ENCODE results near the gene MT1M.

Gene MT1M

DNA sequence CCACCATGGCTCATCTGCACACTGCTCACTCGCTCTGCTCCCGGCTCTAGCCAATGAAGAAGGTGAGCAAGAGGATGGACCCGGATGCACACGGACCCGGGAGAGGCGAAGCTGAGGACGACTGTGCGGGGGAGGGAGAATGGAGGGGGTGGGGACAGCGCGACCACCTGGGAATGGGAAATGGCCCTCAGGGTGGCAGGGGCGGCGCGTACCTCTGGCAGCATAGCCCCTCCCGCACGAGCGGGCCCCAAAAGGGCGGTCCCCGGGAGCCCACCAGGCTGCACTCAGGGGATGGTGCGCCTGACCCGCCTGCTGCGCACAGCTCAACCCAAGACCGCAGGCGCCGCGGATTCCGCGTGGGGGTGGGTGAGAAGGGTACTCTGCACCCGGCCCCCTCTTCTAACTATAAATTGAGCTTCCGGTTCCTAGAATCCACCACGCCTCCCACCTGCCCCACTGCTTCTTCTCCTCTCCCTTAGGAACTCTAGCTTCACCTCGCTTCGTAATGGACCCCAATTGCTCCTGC, 43.3 kb downstream of the MT1M start:
- no peaks in the 10 kb centered on the region for H3F3A ChIP-seq (ENCODE audit: insufficient read depth, low read length)
- no peak overlapping the region for H2AFZ ChIP-seq (ENCODE audit: low read length)

DNA sequence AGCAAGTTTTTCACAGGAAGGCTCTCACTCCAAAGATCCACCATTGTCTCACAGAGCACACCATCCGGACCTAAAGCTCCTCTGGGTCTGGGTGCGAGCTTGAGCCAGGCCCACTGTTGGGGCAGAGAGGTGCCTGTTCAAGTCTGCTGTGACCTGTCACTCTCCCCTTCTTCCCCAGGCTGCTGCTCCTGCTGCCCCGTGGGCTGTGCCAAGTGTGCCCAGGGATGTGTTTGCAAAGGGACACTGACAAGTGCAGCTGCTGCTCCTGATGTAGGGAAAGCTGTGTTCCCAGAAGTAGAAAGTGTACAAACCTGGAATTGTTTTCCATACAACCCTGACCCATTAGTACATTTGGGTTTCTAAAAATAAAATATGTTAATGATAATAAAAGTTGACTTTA, 45.0 kb downstream of the MT1M start:
- Histone ChIP-seq H3K4me1 (ENCODE audit: insufficient read depth, low read length, severe bottlenecking) (peaks cover 6% of the 10 kb centered on the region), H3K27me3 (ENCODE audit: insufficient read depth, low read length) (peaks cover 4% of the 10 kb centered on the region; the same call in 1 of the 2 replicates), H3F3A (ENCODE audit: insufficient read depth, low read length) (no peaks in the 10 kb centered on the region), H3K27ac (ENCODE audit: low read depth, low read length, poor library complexity, severe bottlenecking) (no peak overlapping the region), H3K4me3 (ENCODE audit: low read depth, low read length, poor library complexity, severe bottlenecking) (no peak overlapping the region), H2AFZ (ENCODE audit: low read length) (no peak overlapping the region), H3K36me3 (ENCODE audit: insufficient read depth, low read length) (no peaks in the 10 kb centered on the region), H3K4me2 (ENCODE audit: low read length) (no peak overlapping the region), H3K9me3 (ENCODE audit: low read length) (no peaks in the 10 kb centered on the region), H3K9me2 (ENCODE audit: low read depth, low read length) (no peaks in the 10 kb centered on the region), H4K20me1 (ENCODE audit: insufficient read depth, low read length) (no peaks in the 10 kb centered on the region), H3K79me2 (ENCODE audit: insufficient read depth, low read length) (no peaks in the 10 kb centered on the region), H3K9ac (ENCODE audit: low read length) (no peak overlapping the region)
- no peak for TF ChIP-seq CTCF (IDR thresholded peaks at IDR 0.05; ENCODE audit: low read length)
- no peak for TF ChIP-seq EZH2 (IDR thresholded peaks at IDR 0.05; ENCODE audit: borderline replicate concordance, low read length)

More for the DNA sequence above, 43.3 kb downstream of the MT1M start:
- Histone ChIP-seq H3K36me3 (ENCODE audit: insufficient read depth, low read length) (no peaks in the 10 kb centered on the region), H3K27me3 (ENCODE audit: insufficient read depth, low read length) (peaks cover 4% of the 10 kb centered on the region; the same call in 1 of the 2 replicates), H3K9me3 (ENCODE audit: low read length) (no peaks in the 10 kb centered on the region), H3K4me2 (ENCODE audit: low read length) (no peak overlapping the region), H4K20me1 (ENCODE audit: insufficient read depth, low read length) (no peaks in the 10 kb centered on the region), H3K9ac (ENCODE audit: low read length) (no peak overlapping the region), H3K9me2 (ENCODE audit: low read depth, low read length) (no peaks in the 10 kb centered on the region), H3K4me3 (ENCODE audit: low read depth, low read length, poor library complexity, severe bottlenecking) (no peak overlapping the region), H3K4me1 (ENCODE audit: insufficient read depth, low read length, severe bottlenecking) (no peaks in the 10 kb centered on the region), H3K27ac (ENCODE audit: low read depth, low read length, poor library complexity, severe bottlenecking) (no peak overlapping the region), H3K79me2 (ENCODE audit: insufficient read depth, low read length) (no peaks in the 10 kb centered on the region)
- TF ChIP-seq EZH2 (IDR thresholded peaks at IDR 0.05; ENCODE audit: borderline replicate concordance, low read length), result no peak
- TF ChIP-seq CTCF (IDR thresholded peaks at IDR 0.05; ENCODE audit: low read length), result no peak

DNA sequence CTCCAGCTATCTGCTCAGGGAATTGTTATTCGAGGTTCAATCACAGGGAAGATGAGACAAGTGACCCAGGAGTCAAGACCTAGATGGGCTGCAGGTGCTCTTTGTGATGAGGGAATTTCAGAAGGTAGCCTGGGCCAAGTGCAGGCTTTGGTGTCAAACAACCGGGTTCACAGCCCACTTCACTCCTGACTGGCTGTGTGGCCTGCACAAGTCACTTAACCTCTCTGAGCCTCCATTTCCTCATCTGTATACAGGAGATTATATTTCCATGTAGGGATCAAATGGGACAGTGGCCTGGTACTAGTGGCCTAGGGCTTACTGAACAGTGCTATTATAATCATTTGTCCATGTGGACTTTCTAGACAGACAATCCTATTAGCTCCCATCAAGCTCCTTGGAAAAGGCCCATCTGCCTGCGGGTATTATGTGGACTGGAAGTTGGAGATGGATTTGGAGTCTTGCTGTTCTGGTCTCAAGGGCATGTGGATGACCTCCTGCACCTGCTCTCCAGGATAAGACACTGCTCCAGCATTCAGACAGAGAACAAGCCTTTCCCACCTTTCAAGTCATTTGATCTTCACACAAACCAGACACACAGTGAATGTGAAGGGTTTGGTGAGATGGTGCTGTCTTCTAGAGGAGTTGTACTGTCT, 46.7 kb downstream of the MT1M start:
- Histone ChIP-seq H3K4me3 (ENCODE audit: low read depth, low read length, poor library complexity, severe bottlenecking) (no peak overlapping the region), H3K9me2 (ENCODE audit: low read depth, low read length) (no peaks in the 10 kb centered on the region)

More for the DNA sequence above, 46.7 kb downstream of the MT1M start:
- no peaks in the 10 kb centered on the region for H3K79me2 ChIP-seq (ENCODE audit: insufficient read depth, low read length)
- H2AFZ ChIP-seq (ENCODE audit: low read length), result no peak overlapping the region
- no peak overlapping the region for H3K27ac ChIP-seq (ENCODE audit: low read depth, low read length, poor library complexity, severe bottlenecking)
- H3K9me3 ChIP-seq (ENCODE audit: low read length), result no peaks in the 10 kb centered on the region
- H3K27me3 ChIP-seq (ENCODE audit: insufficient read depth, low read length), result peaks cover 4% of the 10 kb centered on the region; the same call in 1 of the 2 replicates
- H4K20me1 ChIP-seq (ENCODE audit: insufficient read depth, low read length), result no peaks in the 10 kb centered on the region
- TF ChIP-seq CTCF (IDR thresholded peaks at IDR 0.05; ENCODE audit: low read length) (no peak), EZH2 (IDR thresholded peaks at IDR 0.05; ENCODE audit: borderline replicate concordance, low read length) (no peak)
- H3K4me2 ChIP-seq (ENCODE audit: low read length), result no peak overlapping the region
- H3K4me1 ChIP-seq (ENCODE audit: insufficient read depth, low read length, severe bottlenecking), result peaks cover 12% of the 10 kb centered on the region
- no peaks in the 10 kb centered on the region for H3F3A ChIP-seq (ENCODE audit: insufficient read depth, low read length)
- H3K9ac ChIP-seq (ENCODE audit: low read length), result no peak overlapping the region
- H3K36me3 ChIP-seq (ENCODE audit: insufficient read depth, low read length), result no peaks in the 10 kb centered on the region
